Motor neuron (in vitro differentiated cells): ENCODE measurements around the gene C19orf81. TPM values are rescaled to one million over a fixed set of nuclear protein-coding genes. Genes with fewer than 3 reads are reported as not detected.
"Not testable (repeated sequence)": the region's sequence is repeated elsewhere in the genome, so short reads cannot be mapped to it uniquely, and the experiment has no call there.

Experiments
- ATAC-seq, 8 experiments: fragments of 200-7000 bp; cut with Tn5 transposase; replicated peaks in 6 of 8; 2 replicates each; pipeline ENCODE4 v1.8.0; 2021; ENCODE audit warnings: mild to moderate bottlenecking in 8 of 8, moderate library complexity in 8 of 8
- H3K27ac ChIP-seq, 2 donors: fragments of 250-450 bp; sonication (Bioruptor Pico); 2 replicates each; pipeline ENCODE4 v1.9.0; 2021; ENCODE audit warnings: antibody characterized with exemption in 2 of 2, mild to moderate bottlenecking in 2 of 2, moderate library complexity in 1 of 2
- H3K4me1 ChIP-seq, 2 donors: fragments of 250-450 bp; sonication (Bioruptor Pico); replicated peaks in 1 of 2; 2 replicates each; pipeline ENCODE4 v1.6.1; 2021; ENCODE audit warnings: antibody characterized with exemption in 2 of 2, mild to moderate bottlenecking in 2 of 2, moderate library complexity in 1 of 2
- H3K4me3 ChIP-seq, 5 donors: fragments of 250-450 bp; sonication (Bioruptor Pico); 2 replicates each; pipeline ENCODE4 v1.9.0; 2021; ENCODE audit warnings: antibody characterized with exemption in 5 of 5, mild to moderate bottlenecking in 5 of 5, moderate library complexity in 4 of 5
- WGBS, 10 experiments: fragments of 450-650 bp; shearing (Covaris generic); methylation state at CpG; one replicate each; pipeline ENCODE4 v1.0.0; 2022; 5-methylcytosine and 5-hydroxymethylcytosine counted together
- in situ Hi-C, 9 experiments: fragments of 400-800 bp; cut with MboI; loops; one replicate each; pipeline ENCODE4 v1.15.0; 2021; ENCODE audit warnings: low sequenced_read_pairs in 9 of 9, low pct_unique_long_range_greater_than_20kb in 2 of 9; ENCODE audit not compliant: unreplicated experiment in 9 of 9
- total RNA-seq, 8 experiments: library from RNA; unstranded; fragments of 300-600 nt; gene quantifications; 2 replicates each; pipeline versions ENCODE4 v1.2.3 to v1.2.4, GENCODE V29; 2022

Gene C19orf81
- total RNA-seq, result 10 to 100 TPM in 2 of 8 experiments, 1 to 10 TPM in 4, not detected in 2; 1.3 to 10.9 (median 6.4) TPM

GRCh38 chr19:50649433-50650391 lies at the start of gene C19orf81:
Gene C19orf81 (plus strand): TSS chr19:50649445. CDS start chr19:50649445, 0 bp downstream.
- in situ Hi-C loops, result no loop called here
- Histone ChIP-seq H3K4me3 (no peak within 1 kb of the TSS), H3K4me1 (peaks cover 5 to 13% of the 10 kb centered on the region in 2 donors), H3K27ac (no peak within 1 kb of the TSS)
- 21 to 100% (median 56%) methylated on average over 1 to 4 of the region's 7 CpGs; no CpG with 5 or more reads in 4 of the 10 experiments for WGBS, 10 experiments
- peak in 6 of 8 experiments; percentile 49 to 82 (median 72) for ATAC-seq

GRCh38 chr19:50601407-50602088 lies 47.7 kb upstream of the C19orf81 start:
- Histone ChIP-seq H3K4me3 (no peak overlapping the region), H3K27ac (no peak overlapping the region), H3K4me1 (no peaks in the 10 kb centered on the region)
- 15 to 83% (median 61%) methylated on average over 5 to 11 of the region's 11 CpGs for WGBS, 10 experiments
- in situ Hi-C loops, result no loop called here
- no peak for ATAC-seq

- no peaks in the 10 kb centered on the region for H3K4me1 ChIP-seq
- no peak overlapping the region for H3K27ac ChIP-seq
- no peak for ATAC-seq
- in situ Hi-C loops, result no loop called here
- H3K4me3 ChIP-seq, result no peak overlapping the region
- 37 to 100% (median 80%) methylated on average over 2 to 5 of the region's 5 CpGs; no CpG with 5 or more reads in 2 of the 10 experiments for WGBS, 10 experiments
Observed at GRCh38 chr19:50602089-50602422, 47.2 kb upstream of the C19orf81 start.

- Histone ChIP-seq H3K4me3 (no peak overlapping the region), H3K4me1 (no peaks in the 10 kb centered on the region), H3K27ac (no peak overlapping the region)
- 0 to 100% (median 71%) methylated on average over 1 to 6 of the region's 6 CpGs; no CpG with 5 or more reads in 2 of the 10 experiments for WGBS, 10 experiments
- in situ Hi-C loops, result no loop called here
- ATAC-seq, result no peak
Observed at GRCh38 chr19:50602496-50602895, 46.7 kb upstream of the C19orf81 start.

- no peak overlapping the region for H3K4me3 ChIP-seq
- no peaks in the 10 kb centered on the region for H3K4me1 ChIP-seq
- WGBS, 10 experiments, result 17 to 100% (median 70%) methylated on average over 1 to 4 of the region's 4 CpGs
- ATAC-seq, result no peak
- in situ Hi-C loops, result no loop called here
- H3K27ac ChIP-seq, result no peak overlapping the region
Observed at GRCh38 chr19:50602935-50603334, 46.3 kb upstream of the C19orf81 start.

GRCh38 chr19:50604264-50605073 lies 44.8 kb upstream of the C19orf81 start:
- in situ Hi-C loops, result not testable (repeated sequence)
- ATAC-seq, result peak in 4 of 8 experiments; percentile 23 to 56 (median 46)

GRCh38 chr19:50606059-50606836 lies 43.0 kb upstream of the C19orf81 start:
- WGBS, 10 experiments, result 52 to 96% (median 85%) methylated on average over 4 to 10 of the region's 58 CpGs; no CpG with 5 or more reads in 6 of the 10 experiments
- H3K27ac ChIP-seq, in situ Hi-C loops, H3K4me1 ChIP-seq: not testable (repeated sequence)
- H3K4me3 ChIP-seq, result peak overlapping the region in 1 of 5 donors; percentile 13
- peak; percentile 25 to 80 (median 46) for ATAC-seq

More at GRCh38 chr19:50604264-50605073, 44.8 kb upstream of the C19orf81 start:
- H3K4me3 ChIP-seq, result peak overlapping the region in 1 of 5 donors; percentile 12
- no CpG with 5 or more reads among the region's 56 CpGs for WGBS, 10 experiments
- not testable (repeated sequence) for H3K27ac ChIP-seq, H3K4me1 ChIP-seq

- H3K27ac ChIP-seq, result no peak overlapping the region
- peak overlapping the region in 3 of 5 donors; percentile 10 to 19 (median 18) for H3K4me3 ChIP-seq
- no peak for ATAC-seq
- in situ Hi-C loops, result no loop called here
- no peaks in the 10 kb centered on the region for H3K4me1 ChIP-seq
- 30 to 100% (median 84%) methylated on average over 1 to 13 of the region's 20 CpGs; no CpG with 5 or more reads in 2 of the 10 experiments for WGBS, 10 experiments
Observed at GRCh38 chr19:50607388-50607787, 41.9 kb upstream of the C19orf81 start.

GRCh38 chr19:50607874-50608785 lies 41.1 kb upstream of the C19orf81 start:
- H3K4me1 ChIP-seq, result no peaks in the 10 kb centered on the region
- peak overlapping the region in 3 of 5 donors; percentile 10 to 19 (median 18) for H3K4me3 ChIP-seq
- in situ Hi-C loops, result no loop called here
- peak; percentile 40 to 98 (median 89) for ATAC-seq
- WGBS, 10 experiments, result 25 to 100% (median 49%) methylated on average over 3 to 37 of the region's 56 CpGs; no CpG with 5 or more reads in 2 of the 10 experiments
- H3K27ac ChIP-seq, result no peak overlapping the region

- ATAC-seq, H3K27ac ChIP-seq, H3K4me3 ChIP-seq, H3K4me1 ChIP-seq, in situ Hi-C loops: not testable (repeated sequence)
- WGBS, 10 experiments, result 0 to 75% (median 61%) methylated on average over 1 to 3 of the region's 11 CpGs; no CpG with 5 or more reads in 6 of the 10 experiments
Observed at GRCh38 chr19:50612504-50613404, 36.5 kb upstream of the C19orf81 start.
